Measurements from ENCODE around the gene CNNM3.

Gene CNNM3

DNA sequence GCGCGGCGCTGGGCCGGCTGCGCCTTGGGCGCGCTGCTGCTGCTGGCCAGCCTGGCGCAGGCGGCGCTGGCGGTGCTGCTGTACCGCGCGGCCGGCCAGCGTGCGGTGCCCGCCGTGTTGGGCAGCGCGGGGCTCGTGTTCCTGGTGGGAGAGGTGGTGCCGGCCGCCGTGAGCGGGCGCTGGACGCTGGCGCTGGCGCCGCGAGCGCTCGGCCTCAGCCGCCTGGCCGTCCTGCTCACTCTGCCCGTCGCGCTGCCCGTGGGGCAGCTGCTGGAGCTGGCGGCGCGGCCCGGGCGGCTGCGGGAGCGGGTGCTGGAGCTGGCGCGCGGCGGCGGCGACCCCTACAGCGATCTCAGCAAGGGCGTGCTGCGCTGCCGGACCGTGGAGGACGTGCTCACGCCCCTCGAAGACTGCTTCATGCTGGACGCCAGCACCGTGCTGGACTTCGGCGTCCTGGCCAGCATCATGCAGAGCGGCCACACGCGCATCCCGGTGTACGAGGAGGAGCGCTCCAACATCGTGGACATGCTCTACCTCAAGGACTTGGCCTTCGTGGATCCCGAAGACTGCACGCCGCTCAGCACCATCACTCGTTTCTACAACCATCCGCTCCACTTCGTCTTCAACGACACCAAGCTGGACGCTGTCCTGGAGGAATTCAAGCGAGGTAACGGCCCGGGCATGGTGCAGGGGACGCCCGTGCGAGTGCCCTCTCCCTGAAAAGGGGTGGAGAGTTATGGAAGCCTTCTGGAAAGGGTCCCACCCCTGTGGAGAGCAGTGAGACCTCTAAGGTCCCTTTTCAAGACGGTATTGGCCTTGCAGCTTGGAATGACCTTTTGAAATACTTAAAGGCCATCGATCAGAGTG, 1.0 kb downstream of the CNNM3 start:
- DNase-seq (ENCODE audit: low read depth, low spot score), result no peak

DNA sequence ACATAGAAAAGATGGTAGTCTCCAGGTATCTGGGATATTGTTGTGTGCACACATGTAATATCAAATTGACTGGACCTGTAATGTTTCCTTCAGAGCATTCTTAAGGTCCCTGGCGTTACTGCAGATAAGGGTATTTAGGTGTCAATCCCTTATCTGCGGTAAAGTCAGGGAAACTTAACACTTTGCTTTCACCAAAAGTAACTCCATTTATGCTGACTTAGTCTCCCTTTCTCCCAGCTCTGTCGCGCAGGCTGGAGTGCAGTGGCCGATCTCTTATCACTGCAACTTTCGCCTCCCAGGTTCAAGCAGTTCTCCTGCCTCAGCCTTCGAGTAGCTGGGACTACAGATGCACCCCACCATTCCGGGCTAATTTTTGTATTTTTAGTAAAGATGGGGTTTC, 1.8 kb downstream of the CNNM3 start:
- DNase-seq (ENCODE audit: low read depth, low spot score), result no peak

DNA sequence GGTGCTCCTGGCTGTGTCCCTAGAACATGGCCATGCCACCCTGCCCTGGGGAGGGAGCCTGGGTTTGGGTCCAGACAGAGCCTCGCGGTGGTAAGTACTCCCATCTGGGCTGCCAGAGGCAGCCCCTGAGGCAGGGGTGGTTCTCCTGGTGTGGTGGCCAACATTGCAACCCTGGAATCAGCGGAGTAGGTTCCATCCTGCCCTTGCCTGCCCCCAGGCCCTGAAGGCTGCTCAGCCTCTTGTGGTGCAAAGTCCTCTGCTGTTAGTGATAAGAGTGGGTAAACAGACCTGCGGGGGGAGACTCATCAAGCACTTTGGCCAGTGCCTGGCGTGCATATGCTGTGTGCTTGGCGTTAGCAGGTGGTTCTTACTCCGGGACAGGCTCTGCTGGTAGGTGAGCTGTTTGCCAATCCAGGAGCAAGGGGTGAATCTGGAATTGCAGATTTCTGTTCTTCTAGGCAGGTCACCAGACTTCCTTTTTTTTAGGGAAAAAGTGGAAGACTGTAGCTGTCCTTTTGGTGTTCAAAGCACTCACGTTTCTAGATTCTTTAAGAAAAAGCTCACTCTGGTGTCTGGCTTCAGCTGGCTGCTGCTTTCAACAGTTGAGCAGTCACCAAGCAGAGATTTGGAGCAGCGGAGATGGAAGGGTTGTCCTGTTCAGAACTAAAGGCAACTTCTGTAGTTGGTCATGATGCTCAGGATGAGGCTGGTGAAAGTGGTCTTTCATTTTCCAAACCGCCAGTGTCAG, 3.2 kb downstream of the CNNM3 start:
- DNase-seq (ENCODE audit: low read depth, low spot score), result peak; percentile 90

DNA sequence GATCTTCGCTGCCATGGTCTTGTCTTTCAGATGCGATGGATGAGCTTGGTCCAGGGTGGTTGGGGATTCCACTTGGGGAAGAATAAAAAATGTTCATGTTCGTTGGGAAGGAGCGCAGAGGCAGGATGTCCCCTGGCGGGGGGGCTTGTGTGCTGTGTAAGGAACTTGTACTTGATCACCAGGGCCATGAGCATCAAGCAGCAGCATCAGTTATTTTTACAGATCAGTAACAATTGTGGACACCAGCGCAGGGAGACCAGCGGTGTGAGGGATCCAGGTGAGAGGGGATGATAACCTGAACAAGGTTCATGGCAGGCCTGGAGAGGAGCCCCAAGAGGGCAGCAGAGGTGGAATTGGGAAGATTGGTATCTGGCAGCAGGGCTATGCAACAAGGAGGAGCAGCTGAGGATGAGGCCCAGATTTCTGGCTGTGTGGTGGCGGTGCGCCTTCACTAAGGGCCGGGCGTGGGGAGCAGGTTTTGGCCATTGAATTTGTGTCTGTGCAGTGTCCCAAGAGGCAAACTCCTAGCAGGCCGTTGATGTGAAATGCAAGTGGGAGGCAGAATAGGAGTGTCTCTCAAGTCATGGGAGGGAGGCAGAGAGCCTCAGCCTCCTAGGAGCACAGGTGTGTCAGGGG, 3.9 kb downstream of the CNNM3 start:
- DNase-seq (ENCODE audit: low read depth, low spot score), result no peak

DNA sequence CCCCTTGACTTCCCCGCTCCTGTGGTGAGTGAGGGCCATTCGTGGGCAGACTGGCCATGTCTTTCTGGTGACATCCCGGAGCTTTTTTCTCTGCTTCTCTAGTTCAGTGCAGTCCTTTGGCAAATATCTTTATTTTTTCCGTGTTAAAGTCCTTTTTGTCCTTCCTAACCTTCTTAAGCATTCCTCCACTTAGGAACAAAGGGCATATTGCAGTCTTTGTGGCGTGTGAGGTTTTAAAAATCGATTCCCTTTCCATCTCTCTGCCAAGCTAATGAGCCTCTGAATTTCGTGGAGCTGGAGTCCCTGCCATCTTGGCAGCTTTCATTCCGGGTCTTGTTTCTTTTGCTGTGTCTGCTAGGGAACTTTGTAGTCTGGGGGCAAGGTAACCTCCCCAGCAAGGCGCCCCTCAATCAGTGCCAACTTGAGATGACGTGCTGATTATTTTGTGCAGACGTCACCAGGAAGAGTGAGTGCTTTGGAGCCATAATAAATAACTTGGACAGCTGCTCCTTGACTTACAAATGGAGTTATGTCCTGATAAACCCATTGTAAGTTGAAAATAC, 5.1 kb downstream of the CNNM3 start:
- no peak for DNase-seq (ENCODE audit: low read depth, low spot score)

DNA sequence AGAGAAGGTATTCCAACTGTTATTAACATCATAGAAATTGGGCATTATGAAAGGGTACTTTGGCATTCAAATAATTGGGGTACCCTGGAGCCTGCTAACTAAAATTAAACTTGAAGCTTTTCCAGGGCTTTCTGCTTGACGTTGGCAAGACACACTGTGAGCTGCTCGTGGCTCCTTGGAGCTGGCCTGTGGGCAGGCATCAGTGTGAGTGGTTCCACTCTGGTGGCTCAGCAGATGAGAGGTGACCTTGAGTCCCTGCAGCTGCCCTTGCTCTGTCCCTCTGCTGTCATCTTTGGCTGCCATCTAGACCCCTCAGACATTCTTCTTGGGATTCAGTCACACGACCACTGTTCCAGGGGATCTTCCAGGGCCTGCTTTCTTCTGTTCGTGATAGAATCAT, 6.7 kb downstream of the CNNM3 start:
- DNase-seq (ENCODE audit: low read depth, low spot score), result no peak

DNA sequence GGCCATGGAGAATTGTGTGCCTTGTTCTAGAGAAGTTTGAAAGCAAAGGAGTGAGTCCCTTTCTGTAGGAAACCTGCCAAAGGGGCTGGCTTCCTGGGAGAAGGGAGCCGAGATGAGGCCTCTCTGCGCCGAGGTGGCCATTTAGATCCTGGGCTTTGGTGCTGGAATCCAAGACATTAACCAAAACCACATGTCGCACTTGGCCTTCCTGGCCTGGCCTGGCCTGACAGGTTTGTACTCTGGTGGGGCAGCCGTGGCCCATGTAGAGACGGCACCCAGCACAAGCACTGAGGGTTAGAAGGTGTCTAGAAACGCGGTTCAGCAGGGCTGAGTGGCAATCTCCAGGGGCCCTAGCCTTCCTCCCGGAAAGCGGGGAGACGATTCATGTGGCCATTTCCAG, 7.1 kb downstream of the CNNM3 start:
- no peak for DNase-seq (ENCODE audit: low read depth, low spot score)

DNA sequence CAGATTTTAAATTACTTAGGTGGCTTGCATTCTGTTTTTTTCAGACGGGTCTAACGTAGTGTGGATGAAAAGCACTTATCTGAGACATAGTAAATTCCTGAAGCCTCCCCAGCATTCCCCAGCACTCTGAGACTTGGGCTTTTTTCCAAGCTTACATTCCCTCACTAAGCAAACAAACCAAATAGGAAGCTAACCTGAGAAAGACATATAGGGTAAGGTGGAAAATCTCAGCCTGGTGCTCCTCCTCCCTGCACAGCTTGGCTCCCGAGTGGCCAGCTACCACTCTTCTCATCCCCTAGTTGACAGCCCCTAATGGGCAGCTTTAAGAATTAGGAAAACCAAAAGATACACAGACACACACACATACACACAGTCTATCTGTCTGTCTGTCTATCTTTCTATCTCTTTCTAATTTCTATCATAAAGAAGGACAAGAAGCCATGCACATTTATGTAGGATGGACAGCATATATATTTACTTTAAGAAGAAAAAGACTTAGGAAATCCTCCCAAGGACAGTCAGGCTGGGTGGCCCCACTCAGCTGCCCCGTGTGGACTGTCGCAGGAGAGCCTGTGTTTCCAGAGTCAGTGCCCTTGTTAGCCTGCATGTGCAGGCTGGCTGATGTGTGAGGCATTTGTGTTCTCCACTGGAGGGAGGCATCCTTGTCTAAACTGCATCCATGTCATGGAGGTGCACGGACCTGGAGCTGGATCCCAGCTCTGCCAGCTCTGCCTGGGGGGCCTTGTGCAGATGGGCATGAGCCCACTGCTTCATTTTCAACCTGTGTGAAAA, 8.2 kb downstream of the CNNM3 start:
- no peak for DNase-seq (ENCODE audit: low read depth, low spot score)

DNA sequence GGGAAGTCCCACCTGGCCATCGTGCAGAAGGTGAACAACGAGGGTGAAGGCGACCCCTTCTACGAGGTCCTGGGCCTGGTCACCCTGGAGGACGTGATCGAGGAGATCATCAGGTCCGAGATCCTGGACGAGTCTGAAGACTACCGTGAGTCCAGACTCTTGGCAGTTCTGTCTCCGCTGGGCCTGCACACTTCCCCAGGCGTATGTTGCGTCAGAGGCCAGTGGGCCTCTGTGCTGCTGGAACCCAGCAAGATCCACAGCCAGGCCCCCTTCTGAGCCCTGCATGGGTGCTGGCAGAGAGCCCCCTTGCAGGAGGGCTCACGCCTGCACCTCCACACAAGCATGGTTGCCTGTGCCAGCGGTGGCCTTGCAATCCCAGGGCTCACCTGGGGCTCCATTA, 9.0 kb downstream of the CNNM3 start:
- no peak for DNase-seq (ENCODE audit: low read depth, low spot score)

DNA sequence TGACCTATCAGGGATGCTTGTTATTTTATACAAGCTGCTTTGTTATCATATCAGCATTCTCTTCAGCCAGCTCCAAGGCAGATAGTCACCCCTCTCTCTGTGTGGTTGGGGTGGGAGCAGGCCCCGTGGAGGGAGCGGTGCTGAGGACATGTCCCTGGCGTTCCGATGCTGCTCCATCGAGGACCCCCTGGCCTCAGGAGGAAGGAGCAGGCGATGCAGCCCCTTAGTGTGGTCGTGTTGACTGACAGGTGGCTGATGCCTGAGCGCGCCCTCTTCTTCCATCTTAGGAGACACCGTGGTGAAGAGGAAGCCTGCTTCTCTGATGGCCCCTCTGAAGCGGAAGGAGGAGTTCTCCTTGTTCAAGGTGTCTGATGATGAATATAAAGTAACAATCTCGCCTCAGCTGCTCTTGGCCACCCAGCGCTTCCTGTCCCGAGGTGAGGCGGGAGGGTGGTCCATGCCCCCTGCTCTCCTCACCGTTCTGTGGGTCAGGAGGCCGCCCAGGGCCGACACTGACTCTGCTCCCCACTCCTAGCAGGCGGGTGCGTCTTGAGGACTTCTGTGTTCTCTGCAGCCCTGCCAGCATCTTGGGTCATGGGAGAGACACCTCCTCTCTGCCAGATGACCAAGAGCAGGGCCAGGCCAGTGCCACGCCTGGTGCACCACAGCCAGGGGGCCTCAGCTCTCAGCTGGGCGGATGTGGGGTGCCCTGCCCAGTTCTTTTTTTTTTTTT, 10.6 kb downstream of the CNNM3 start:
- no peak for DNase-seq (ENCODE audit: low read depth, low spot score)

DNA sequence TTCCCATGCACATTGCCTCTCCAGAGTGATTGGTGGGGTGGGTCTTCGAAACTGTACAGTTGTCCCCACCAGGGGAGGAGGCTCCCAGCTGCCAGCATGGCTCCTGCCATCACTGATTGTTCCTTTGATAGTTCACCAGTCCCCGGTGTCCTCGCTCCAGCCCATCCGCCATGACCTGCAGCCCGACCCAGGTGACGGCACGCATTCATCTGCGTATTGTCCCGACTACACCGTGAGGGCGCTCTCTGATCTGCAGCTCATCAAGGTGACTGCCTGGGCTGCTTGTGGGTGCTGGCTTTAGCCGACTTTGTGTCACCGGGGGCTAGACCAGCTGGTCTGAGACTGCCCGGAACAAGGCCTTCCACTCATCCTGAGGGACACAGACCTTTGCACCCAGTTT, 12.4 kb downstream of the CNNM3 start:
- no peak for DNase-seq (ENCODE audit: low read depth, low spot score)

DNA sequence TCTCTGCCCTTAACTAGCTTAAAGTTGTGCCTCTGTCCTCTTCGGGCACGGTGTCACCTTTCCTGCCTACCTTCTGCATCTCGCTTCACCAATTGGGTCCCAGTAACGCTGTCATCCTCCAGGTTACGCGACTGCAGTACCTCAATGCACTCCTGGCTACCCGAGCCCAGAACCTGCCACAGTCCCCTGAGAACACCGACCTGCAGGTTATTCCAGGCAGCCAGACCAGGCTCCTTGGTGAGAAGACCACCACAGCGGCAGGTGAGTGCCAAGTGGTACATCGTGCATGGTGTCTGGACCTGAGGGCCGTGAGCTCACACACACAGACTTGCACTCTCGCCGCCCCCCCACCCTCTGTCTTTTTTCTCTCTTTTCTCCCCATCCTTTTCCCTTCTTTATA, 12.8 kb downstream of the CNNM3 start:
- no peak for DNase-seq (ENCODE audit: low read depth, low spot score)

DNA sequence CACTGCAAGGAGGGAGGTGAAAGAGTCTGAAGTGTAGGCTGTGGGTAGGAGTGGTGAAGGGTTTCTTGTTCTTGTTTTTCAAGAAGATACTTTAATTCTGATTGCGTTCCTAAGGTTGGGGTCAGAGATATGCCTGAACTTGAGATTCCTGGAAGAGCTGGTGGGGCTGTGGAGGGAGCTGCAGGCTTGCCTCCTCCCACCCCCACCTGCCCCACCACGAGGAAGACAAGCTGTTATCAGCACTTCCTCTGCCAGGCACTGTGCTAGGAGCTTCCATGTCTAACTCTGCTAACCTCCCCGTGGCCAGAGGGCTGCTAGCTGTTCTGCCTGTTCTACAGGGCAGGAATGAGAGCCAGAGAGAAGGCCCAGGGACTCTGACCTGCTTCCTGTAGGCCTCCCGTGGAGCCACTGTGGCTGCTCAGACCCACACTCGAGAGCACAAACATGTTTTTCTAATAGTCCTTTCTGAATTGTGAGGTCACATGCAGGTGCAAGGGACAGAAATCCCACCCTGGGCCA, 14.0 kb downstream of the CNNM3 start:
- no peak for DNase-seq (ENCODE audit: low read depth, low spot score)

DNA sequence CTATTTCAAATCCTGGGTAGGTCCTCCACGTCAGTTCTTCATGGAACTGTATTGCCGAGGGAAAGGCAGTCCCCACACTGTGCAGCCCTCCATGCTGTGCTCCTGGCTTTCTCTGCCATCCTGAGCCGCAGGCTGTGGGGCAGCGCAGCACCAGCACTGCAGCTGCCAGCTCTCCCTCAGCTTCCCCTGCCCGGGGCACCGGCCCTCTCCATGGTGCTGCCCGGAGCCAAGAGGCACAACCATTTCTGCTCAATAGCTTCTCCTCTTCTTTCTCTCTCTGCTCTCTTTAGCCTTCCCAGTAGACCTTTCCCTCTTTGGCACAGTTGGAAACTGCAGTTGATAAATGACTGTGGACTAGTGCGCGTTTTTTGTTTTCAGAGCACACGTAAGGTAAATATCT, 15.6 kb downstream of the CNNM3 start:
- DNase-seq (ENCODE audit: low read depth, low spot score), result peak; percentile 61

DNA sequence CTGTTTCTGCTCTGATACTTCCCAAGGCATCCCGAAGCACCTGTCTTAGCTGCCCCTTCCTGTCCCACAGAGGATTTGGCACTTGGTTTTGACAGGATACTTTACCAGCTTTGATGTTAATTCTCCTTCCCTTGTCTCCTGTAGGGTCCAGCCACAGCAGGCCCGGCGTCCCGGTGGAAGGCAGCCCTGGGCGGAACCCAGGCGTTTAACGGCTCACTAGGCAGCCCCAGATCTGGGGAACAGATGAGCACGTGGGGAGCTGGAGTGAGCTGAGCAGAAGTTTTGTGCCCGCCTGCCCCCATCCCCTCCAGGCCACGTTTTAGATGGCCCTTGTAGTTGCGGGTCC, 16.3 kb downstream of the CNNM3 start:
- DNase-seq (ENCODE audit: low read depth, low spot score), result no peak

DNA sequence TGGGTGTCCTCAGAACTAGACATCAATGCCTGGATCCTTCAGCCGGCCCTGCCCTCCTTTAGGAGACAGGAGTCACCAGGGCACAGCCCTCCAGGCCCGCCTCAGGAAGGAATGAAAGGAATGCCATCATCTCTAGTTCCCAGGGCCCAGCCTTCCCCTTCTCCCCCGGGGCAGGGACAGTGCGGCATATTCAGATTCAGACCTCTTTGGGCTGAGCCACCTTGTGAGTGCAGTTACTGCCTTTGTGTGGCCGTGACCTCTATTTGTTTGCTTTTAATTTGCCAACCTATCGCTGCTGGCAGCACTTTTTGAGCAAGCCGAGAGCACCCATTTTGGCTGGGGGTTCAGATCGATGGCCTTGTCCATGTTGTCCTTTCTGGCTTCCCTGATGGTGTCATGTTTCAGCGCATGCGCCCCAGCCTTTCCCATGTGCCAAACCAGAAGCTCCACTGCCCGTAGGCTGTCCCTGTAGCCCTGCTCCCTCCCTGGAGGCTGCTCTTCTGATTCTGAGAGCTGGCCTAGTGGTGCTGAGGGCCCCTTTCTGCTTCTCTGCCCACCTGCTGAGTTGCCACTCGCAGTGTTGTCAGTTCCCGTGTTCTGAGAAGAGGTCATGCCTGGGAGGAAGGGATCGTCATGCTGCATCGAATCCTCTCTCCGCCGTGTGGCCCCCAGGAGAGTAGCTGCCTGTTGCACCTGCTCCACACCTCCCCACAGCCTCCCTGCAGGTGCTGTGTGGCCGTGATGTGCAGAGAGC, 16.9 kb downstream of the CNNM3 start:
- peak; percentile 95 for DNase-seq (ENCODE audit: low read depth, low spot score)

DNA sequence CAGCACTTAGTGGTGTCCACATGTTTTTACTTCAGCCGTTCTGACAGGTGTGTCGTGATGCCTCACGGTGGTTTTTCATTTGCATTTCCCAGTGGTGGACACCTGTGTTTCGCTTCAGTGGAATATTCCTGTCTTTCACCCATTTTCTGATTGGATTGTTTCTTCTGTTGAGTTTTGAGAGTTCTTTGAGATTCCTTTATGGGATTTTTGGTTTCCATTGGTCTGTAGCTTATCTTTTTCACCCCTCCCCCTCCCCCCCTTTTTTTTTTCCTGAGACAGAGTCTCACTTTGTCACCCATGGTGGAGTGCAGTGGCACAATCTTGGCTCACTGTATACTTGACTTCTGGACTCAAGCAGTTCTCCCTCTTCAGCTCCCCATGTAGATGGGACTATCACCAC, 19.8 kb downstream of the CNNM3 start:
- no peak for DNase-seq (ENCODE audit: low read depth, low spot score)

DNA sequence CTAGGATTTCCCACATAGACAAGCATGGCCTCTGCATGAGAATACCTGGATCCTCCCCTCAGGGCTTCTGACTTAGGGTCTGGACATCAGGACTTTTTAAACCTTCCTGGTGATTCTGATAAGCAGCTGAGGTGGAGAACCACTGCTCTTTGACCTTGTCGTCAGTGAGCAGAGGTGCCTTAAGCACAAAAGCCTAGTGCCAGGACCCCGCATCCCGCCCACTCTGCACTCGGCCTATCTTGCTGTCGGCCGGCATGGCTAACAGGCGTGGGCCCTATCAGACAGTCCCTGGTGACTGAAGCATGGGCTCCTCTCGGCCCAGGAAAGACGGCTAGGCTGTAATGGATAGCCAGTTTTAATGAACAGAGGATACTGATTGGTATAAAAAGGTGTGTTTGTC, 21.5 kb downstream of the CNNM3 start:
- peak; percentile 72 for DNase-seq (ENCODE audit: low read depth, low spot score)

DNA sequence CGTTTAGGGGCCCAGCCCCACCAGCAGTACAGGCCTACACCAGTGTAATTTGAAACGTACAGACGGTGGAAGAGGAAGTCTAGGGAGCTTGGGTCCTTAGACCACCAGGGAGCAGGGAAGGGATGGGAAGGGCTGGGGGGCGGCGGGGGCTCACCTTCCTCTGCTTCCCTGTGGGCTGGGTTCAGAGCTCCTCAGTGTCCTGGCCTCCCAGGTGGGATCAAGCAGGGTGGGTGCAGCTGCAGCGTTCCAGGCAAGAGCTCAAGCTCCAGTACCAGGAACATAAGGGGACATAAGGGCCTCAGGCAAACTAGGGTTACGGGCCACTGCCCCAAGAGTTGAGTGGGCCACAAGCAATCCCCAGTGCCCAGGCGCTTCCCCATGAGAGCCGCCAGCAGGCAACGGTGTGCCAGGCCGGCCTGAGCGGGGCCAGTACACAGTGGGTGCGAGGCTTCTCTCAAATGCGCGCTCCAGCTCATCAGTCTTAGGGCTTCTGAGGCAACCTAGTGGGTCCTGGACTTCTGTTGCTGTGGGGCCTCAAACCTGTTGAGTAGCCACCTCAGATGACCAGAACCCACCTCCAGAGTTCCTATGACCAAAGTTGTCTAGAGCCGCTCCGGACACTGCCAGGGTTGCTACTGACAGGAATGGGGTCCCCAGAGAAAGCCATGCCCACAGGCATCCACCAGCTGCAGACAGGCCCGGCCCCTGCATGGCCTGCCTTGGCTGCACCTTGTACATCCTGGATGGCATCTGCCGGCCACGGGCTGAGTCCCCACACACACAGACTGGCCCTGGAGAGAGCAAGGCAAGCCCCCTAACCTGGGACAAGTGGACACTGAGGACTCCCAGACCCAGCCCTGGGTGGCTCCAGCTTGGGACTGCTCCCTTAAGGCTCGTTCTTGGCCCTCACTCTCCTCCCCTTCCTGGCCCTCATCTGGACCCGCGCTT, 22.6 kb downstream of the CNNM3 start:
- DNase-seq (ENCODE audit: low read depth, low spot score), result no peak

Measured in ELF-1 (cell line).